Mammary epithelial cell (primary cell): Measurements from ENCODE around the gene FAF1.

Experiments
- EZH2 ChIP-seq: IDR thresholded peaks from 2 replicates; pipeline ENCODE4 v1.6.1; 2012; ENCODE audit warnings: low read length, inconsistent platforms, borderline replicate concordance
- TF ChIP-seq, protein P1 (sequence below), 2 donors: IDR thresholded peaks in 1 of 2; conservative IDR thresholded peaks in 1 of 2; 2 replicates each; pipeline ENCODE4 v1.5.1; 2011 to 2012; ENCODE audit warnings: inconsistent platforms in 2 of 2, low read length in 2 of 2, mild to moderate bottlenecking in 2 of 2, control low read depth in 1 of 2, low read depth in 1 of 2; ENCODE audit not compliant: insufficient read depth in 1 of 2; ENCODE audit errors: extremely low read depth in 1 of 2

DNA sequence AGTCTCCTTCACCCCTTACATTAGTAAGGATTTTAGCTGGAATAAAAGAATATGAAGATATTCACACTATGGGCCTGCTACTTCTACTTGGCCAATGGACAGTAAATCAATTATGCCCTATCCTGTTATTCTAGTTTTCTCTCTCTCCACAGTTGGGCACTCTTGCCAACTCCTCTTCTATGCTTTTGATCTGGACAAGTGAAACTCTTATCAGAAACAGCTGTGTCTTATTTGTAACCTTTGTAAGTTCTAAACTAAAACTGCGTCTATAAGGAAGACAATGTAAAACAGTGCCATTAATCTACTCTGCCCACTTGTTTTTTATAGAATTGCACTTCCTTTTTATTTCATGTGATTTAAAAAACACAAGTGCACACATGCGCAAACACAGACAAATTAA is 292.8 kb downstream of the FAF1 start:
- TF ChIP-seq, protein P1, sequence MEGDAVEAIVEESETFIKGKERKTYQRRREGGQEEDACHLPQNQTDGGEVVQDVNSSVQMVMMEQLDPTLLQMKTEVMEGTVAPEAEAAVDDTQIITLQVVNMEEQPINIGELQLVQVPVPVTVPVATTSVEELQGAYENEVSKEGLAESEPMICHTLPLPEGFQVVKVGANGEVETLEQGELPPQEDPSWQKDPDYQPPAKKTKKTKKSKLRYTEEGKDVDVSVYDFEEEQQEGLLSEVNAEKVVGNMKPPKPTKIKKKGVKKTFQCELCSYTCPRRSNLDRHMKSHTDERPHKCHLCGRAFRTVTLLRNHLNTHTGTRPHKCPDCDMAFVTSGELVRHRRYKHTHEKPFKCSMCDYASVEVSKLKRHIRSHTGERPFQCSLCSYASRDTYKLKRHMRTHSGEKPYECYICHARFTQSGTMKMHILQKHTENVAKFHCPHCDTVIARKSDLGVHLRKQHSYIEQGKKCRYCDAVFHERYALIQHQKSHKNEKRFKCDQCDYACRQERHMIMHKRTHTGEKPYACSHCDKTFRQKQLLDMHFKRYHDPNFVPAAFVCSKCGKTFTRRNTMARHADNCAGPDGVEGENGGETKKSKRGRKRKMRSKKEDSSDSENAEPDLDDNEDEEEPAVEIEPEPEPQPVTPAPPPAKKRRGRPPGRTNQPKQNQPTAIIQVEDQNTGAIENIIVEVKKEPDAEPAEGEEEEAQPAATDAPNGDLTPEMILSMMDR (conservative IDR thresholded peaks at IDR 0.05 in 1 of 2, IDR thresholded peaks at IDR 0.05 in 1 of 2; ENCODE audit: extremely low read depth in 1 of 2, insufficient read depth in 1 of 2, low read depth in 1 of 2, low read length in 2 of 2), result no peak
- TF ChIP-seq EZH2, result no peak
